ENCODE results near the gene OTOF.
"Not testable (repeated sequence)": the region's sequence is repeated elsewhere in the genome, so short reads cannot be mapped to it uniquely, and the experiment has no call there.

The OTOF gene

DNA sequence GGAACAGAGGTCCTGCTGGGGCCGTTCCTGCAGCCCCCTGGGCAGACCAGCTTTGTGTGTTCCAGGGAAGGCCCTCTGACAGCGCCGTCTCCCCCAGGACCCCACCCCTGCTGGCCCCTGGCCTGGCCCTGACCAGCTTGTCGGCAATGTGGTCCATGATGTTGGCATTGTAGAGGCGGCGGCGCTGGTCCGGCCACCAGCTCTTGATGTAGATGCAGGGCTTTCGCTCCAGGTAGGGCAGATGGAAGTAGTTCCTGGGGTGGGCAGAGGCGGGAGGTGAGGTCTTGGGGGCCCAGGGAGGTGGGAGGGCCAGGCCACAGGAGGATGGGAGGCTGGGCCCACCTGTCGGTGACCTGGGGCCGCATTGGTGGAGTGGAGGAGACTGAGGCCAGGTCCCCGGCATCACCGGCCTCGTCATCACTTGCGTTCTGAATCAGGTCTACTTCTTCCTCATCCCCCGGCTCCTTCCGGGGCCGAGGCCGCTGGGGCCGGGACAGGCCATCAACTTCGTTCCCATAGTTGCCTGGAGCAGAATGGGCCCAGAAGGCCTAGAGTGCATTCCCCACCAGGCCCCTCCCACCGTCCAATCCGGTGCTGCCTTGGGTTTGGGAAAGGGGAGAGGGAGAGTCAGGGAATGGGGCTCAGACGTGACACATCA is 1.3 kb upstream of the OTOF start:
- no peak for DNase-seq

DNA sequence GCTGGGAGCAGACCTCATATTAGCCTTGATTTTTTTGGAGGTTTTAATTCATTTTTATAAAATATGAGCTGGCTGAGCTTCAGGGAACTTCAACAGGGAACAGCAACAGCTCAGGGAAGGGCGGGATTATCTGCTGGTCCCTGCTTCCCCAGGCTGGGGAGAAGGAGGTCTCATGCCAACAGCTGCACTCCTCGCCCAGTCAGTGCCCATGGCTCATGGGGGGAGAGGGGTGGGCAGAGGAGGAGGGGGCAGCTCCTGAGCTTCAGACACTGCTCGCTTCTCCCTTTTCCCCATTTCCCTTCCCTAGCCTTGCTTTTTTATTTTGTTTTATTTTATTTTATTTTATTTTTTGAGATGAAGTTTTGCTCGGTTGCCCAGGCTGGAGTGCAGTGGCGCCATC is 442 bp upstream of the OTOF start:
- no peak for DNase-seq

DNA sequence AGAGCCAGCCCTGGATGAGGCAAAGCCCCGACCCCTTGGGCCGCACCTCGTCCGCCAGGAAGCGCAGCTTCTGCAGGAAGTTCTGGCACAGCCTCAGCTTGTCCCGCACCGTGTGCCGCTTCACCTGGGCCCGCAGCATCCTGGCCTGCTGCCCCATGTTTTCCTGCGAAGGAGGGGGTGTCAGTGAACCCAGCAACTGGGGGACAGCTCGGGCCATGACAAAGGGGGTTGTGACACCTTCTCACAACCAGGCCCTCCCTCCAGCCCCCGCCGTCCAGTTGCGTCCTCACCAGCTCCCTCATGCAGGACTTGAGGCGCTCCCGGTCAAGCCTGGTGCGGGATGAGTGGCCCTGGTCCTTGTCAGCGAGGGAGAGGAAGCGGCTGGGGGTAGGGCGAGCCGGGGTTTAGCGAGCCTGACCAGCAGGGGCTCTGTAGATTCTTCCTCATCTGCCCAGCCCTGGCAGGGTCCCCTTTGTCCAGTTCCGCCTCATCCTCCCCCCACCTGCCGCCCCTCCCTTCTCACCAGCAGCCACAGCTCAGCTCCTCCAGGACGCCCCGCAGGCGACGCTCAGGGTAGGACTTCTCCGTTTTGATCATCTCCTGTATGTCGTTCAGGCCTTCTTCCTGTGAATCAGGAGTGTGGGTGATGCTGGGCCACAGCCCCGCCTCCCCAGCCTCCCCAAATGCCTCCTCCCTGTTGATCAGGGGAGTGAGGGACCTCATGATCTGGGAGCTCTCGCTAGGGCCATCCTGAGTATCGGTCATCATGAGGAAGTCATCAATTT is 606 bp downstream of the OTOF start:
- no peak for DNase-seq

DNA sequence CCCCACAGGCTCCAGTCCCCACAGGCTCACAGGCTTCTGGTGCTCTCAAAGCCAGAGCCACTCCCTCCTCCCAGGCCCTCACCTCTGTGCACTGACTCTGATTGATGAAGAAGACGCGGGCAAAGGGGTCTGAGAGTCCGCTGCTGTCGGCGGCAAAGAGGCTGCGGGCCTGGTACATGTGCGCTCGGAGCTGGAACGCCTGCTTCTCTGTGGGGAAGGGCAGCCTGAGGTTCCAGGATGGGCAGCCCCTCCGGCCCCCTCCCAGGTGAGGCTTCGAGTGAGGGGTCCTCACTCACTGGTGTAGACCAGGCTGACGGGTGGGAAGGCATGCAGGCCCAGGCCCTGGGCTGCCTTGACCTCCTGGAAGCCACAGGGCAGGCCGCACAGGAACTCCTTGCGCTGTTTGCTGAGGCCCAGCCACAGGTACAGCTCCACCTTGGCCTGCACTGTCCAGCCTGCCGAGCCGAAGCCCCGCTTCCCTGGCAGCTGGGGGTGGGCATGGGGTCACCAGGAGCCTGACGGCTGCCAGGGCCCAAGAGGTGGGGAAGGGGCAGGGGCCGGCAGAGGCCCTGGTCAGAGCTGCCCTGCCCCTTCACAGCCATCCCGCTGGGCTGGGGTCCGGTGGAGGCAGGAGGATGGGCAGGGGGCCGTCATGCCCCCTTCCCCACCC is 2.0 kb downstream of the OTOF start:
- DNase-seq, result no peak

DNA sequence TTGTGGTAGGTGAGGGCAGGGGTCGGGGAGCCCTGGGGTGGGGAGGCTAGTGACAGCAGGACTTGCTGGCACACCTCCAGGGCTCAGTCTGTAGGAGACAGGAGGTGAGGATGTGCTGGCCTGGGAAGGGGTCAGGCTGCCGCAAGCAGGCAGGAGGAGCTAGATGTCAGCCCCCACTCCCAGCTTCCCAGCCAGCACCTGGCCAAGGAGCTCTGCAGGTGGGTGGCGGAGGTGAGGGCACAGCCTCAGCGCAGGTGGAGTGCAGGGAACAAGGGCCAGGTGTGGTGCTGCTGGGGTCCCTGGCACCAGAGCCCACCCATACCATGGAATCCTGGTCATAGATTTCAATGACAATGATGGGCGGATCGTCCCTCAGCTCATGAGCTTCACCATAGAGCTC is 2.9 kb downstream of the OTOF start:
- DNase-seq, result no peak

DNA sequence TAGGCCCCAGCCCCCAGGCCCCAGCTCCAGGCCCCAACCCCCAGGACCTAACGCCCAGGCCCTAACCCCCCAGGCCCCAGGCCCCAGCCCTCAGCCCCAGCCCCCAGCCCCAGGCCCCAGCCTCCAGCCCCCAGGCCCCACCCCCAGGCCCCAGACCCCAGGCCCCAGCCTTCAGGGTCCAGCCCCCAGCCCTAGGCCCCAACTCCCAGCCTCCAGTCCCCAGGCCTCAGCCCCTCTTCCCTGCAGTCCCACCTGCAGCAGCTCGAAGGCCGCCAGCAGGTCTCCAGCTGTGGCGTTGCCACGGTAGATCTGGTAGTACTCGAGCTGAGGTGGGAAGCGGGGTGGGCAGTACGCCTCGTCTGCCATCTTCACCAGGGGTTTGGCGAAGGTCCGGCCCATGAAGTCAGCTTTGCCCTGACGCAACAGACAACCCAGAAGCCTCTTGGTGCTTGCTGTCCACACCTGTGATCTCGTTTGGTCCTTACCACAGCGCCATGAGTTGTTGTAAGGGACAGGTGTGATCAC is 3.6 kb downstream of the OTOF start:
- no peak for DNase-seq

DNA sequence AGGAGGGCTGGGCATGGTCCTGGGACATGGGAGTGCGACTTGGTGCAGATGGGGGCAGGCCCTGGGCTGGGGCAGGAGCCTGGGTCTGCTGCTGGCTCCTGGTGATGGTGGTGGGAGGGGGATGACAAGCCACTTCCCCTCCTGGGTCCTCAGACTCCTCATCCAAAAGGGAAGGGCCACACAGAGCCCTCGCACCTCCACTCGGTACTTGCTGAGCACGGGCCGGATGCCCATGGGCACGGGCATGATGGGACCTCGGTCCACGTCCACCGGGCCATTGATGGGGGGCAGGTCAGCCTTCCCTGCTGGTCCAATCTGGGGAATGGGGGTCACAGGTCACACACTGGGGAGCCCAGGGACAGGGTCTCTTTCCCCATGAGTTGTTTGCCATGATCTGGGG is 4.1 kb downstream of the OTOF start:
- DNase-seq, result no peak

DNA sequence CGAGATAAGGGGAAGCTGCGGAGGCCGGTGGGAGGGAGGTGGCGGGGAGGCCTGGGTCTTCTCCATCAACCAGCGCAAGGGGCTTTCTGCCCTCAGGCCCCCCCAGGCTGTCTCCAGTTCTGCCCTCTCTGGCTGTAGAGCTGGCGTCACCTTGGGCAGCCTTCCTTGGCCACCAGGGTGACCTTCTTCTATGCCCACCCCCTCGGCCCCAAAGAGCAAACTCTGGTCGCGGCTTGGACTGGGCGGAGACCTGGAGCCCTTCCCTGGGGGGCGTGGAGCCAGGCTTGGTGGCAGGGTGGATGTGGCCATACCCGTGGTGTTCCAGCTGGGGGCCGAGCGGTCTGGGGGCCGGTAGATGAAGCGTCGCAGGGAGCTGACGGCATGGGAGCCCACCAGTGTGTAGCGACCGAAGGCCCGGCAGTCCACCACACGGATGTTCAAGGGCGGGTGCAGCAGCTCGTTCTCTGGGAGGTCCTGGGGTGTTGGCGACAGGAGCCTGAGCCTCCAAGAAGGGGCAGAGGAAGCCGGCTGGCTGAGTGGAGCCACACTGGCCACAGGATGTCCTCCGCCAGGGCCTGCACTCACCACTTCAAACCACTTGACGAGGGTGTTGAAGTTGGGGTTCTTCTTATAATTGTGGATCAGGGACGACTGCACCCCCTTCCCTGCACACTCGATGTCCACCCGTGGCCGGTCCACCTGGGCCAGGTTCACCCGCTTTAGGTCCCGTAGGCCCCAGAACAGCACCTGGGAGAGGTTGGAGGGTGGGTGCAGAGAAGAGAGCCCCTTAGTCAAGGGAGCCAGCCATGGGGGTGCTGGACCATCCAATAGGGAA is 4.9 kb downstream of the OTOF start:
- no peak for DNase-seq

DNA sequence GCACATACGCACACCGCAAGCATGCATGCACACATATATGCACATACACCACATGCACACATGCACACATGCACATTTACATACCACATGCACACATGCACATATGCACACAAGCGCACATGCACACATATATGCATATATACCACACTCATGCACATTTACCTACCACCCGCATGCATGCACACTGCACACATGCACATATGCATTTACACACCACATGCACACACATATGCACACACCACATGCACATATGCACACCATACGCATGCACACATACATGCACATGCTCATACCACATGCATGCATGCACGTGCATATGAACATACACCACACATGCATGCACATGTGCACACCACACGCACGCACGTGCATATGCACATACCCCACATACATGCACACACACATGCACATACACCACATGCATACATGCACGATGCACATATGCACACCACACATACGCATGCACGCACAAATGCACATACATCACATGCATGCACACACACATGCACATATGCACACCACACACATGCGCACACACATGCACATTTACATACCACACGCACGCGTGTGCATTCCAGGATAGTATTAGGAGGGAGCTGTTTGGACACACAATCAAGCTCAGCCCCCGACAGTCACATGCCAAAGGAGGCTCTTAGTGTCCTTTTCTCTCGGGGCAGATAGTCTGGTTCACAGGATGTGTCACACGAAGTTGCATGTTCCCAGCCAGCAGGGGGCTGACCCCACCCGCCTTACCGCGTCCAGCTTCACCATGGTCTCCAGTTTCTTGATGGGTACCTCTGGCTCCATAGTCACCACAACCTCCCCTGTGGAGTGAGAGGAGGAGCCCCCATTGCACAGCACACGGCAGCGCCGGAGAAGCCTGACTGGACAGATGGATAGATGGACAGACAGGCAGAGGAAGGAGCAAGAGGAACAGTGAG is 5.9 kb downstream of the OTOF start:
- no peak for DNase-seq

DNA sequence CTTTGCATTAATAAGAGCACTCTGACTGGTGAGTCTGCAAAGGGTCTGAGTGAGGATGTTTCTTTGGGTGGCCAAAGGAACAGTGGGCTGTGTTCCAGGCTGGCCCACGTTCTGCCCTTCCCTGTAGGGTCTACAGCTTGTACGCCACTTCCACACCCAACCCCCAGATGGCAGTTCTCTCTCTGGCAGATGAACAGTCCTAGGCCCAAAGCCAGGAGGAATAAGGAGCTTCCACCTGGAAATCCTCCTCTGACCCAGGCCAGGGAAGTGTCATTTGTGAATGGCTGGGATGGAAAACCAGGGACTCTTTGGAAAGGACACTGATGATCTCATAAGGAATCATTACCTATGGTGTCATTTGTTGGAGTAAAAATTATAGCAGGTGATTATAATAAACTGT is 6.6 kb downstream of the OTOF start:
- DNase-seq, result no peak

DNA sequence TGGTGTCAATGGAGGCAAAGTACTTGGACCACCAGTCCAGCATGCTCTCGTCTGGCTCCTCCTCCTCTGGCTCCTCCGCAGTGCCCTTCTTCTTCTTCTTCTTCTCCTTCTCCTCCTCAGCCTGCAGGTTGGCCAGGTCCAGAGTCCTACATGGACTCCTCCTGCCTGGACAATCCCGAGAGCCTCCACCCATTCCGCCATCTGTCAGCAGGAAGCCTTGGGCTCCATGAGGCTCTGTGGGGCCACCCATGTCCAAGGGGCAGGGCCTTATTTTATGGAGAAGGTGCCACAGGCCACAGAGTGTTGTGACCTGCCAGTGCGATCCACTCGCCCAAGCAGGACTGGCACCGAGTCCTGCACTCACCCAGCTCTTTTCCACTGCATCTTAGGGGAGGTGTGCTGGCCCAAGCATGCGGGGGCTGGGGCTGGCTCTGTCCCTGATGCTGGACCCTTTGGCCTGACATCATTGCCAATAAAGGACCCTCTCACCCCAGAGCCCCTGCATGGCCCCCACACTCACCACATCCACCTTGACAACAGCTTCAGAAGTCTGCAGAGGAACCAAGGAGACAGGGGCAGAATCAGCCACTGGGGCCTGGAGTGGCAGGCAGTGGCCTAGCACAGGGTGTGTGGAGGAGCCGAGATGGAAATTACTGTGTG is 7.2 kb downstream of the OTOF start:
- DNase-seq, result no peak

DNA sequence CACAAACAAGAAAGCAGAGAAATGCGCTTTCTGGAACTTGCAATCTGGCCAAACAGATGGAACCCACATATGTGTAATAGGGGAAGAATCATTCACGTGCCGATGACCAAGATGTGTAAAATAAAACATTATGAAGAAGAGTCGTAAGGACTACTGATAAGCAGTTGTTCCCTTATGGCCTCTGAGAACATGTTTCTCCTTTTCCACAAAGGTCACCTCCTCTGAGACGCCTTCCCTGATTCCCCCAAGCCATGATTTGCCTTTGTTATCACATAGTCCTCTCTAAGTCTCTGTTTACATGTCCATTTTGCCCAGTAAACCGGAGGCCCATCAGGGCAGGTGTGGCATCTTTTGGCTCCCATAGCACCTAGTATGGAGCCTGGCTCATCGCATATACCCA is 8.0 kb downstream of the OTOF start:
- DNase-seq, result no peak

DNA sequence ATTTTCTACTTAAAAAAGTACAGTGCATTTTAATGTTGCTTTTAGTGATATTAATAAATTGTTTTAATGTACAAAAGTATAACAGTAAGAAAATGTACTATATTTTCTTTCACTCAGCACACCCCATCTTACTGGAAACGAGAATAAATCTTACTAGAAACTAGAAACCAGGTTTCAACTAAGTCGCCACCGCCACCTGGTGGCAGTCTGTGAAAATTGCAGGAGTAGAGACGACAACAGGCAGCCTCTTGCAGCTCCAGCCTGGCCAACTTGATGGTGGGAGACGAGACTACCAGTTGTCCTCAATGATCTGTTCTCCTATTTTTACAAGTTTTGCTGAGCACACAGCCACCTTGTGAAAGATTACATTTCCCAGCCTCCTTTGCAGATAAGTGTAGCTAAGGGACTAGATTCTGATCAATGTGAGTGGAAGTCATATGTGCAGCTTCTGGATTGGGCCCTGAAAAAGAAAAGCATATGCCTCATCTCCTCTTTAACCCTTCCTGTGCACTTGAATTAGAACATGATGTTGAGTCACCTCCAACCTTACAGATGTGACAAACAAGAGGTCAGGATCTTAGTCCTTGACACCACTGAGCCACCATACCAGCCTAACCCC is 8.7 kb downstream of the OTOF start:
- peak; percentile 29 for DNase-seq

DNA sequence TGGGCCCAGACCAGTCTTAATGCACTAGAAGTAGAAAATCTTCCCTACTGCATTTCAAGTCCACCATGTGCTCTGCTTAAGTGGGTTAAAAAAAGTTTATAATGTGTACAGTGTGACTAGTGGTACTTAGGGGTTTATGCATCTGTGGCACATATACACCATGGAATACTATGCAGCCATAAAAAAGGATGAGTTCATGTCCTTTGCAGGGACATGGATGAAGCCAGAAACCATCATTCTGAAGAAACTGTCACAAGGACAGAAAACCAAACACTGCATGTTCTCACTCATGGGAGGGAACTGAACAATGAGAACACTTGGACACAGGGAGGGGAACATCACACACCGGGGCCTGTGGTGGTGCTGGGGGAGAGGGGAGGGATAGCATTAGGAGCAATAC is 9.4 kb downstream of the OTOF start:
- not testable (repeated sequence) for DNase-seq

DNA sequence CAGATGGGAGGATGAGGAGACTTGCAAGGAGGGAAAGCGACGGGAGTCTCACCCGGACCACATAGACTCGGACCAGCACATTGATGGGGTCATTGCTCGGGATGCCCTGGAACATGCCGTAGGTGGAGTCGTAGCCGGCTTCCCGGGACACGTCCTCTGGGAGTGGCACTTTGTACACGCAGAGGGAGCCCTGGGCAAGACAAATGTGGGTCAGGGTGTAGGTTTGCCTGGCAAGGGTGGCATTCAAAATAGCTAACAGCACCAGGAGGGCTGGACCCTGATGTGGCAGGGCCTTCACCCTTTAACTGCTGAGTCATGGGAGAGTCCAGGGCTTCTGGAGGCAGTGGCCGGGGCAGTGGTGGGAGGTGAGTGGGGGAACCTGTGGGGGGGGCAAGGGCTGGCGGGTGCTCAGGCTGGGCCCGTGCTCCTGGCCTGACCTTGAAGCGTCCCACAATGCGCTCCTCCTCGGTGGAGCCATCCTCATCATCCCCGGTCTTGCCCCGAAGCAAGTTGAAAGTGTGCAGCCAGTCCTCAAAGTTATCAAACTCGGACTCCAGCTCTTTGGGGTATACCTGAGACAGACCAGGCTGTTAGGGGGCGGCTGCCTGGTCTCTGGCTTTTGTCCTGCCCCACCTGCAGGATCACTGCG is 11.1 kb downstream of the OTOF start:
- no peak for DNase-seq

DNA sequence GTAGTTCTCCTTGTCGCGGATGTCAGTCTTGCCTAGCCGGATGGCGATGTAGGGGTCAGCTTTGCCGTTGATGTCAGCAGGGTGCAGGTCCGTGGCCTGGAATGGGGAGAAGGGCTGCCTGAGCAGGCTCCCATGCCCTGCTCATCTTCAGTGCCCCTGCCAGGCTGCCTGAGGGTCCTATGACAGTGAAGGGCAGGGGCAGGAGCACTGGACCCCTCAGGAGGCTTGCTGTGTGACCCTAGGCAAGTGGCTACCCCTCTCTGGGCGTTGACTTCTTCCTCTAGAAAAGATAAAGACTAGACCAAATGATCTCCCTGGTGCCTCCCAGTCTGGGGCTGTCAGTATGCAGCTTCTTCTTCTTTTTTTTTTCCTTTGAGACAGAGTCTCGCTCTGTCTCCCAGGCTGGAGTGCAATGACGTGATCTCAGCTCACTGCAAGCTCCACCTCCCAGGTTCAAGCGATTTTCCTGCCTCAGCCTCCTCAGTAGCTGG is 11.9 kb downstream of the OTOF start:
- DNase-seq, result no peak

DNA sequence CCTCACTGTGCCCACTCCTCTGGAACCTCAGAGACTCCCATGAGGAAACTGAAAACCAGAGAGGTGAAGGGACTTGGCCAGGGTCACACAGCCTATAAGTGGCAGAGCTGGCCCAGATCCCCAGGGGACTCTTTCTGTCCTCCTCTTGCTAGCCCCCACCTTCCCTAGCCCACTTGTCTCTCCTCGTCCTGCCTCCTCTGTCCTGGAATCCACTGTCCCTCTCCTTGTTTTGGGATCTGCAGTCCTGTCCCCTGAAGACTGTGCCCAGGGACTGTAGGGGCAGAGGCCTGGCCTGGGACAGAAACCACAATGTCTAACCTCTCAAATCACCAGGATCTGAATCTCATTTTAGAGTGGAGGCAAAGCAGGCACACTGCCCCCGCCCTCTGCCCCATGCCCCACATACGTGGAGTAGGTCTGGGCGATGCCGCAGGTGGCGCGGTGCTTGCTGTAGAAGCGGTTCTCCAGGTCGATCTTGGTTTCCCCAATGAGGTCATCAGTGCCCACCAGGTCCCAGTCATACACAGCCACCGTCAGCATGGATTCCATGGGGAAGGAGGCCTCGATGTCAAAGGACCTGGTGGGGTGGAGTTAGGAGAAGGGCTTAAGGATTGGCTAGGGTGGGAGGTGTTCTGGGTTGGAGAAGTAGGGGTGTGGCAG is 12.5 kb downstream of the OTOF start:
- no peak for DNase-seq

DNA sequence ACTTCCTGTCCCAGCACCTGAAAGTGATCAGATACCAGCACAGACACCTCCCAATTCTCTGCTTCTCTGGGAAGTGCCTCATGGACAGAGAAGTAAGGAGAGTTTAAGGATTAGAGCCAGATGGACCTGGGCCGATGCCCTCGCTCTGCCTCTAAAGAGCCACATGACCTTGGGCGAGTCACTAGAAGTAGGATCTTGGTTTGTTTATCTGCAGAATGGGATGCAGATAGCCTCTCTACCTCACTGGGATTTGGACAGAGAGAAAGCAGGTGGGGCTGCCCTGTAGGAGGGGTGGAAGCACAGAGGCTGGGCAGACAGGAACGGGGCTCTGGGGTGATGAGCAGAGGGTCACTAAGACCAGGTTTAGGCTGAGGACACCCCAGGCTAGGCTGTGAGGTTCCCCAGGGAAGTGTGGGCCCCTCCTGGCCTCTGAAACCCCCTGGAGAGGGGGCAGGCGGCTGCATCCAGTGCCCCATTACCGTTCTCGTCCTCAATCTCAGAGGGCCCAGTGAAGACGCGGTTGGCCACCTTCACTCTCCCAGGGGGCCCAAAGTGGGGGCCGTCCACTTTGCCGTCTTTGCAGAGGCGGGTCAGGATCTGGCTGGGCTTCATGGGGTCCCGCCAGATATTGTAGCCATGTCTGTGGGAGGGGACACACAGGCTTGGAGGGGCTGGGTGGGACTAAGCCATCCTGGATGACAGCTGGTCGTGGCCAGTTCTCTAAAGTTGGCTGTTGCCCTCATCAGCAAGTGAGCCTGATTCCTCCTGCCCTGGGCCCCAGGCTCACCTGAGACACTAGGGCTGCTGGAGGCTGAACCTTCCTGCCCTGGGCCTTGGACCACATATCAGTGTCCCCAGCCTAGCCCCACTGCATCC is 13.3 kb downstream of the OTOF start:
- DNase-seq, result no peak
